ENCODE results near the gene ERMP1.

Gene ERMP1

DNA sequence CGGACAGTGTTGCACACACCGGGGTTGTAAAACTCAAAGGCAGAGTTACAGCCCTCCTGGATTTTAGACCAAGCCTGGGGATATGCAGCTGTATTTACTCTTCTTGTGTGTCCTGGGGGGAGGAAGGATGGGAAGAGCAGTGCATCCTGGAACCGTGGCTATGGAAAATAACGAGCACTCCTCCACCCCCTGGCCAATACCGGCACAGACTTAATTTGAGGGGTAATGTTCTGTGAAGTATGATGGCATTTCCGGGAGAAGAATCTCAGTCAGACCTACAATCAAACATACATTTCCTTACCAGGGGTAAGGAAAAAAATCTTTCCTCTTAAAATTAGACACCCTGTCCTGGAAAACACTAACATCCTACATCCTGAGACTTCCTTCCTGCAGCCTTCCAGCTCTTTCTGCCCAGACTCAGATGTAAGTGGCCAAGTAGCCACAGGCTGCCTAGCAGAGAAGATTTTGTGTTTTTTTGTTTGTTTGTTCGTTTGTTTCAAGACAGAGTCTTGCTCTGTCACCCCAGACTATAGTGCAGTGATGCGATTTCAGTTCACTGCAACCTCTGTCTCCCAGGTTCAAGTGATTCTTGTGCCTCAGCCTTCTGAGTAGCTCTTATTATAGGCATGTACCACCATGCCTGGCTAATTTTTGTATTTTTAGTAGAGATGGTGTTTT, 11.0 kb upstream of the ERMP1 start:
- TF ChIP-seq POLR2A (IDR thresholded peaks at IDR 0.05; ENCODE audit: low read depth, low read length) = no peak
- FAIRE-seq = no peak
- DNase-seq (ENCODE audit: insufficient read length, low spot score) = no peak

DNA sequence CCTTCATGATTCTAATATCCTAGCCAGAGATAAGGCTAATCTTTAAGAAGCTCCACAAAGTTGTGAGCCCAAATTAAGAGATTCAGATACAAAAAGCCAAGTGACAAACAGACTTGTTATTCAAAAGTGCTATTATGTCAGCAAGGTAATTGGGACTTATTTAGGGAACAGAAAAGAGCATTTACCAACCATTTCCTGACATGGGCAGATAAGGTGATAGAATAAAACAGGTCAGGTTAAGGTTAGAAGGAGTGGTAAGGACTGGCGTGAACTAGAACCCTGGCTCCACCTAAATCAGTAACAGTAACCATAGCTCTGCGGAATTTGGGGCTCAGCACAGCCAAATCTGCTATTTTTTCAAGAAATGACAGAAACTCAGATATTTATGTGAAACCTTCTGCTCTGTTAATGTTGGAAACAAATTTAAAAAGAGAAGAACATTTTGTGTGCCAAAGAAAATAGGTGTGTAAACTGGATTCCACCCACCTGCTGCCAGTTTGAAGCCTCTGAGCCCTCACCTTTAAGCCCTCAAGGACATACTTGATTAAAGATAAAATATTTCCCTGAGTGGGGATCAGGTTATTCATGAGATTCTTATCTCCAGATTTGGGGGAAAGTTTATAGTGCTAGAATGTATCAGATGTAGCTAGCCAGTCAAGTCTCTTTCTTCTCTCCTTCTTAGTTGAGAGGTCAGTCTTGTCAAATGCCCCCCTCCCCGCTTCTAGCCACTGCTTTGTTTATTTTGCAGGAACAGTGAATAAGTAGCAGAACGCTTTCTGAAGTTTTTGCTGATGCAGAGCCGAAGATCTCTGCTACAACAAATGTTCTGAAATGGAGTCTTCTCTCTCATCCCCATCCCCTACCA, 10.2 kb upstream of the ERMP1 start:
- FAIRE-seq (no peak), DNase-seq (ENCODE audit: insufficient read length, low spot score) (no peak)
- no peak for TF ChIP-seq POLR2A (IDR thresholded peaks at IDR 0.05; ENCODE audit: low read depth, low read length)

DNA sequence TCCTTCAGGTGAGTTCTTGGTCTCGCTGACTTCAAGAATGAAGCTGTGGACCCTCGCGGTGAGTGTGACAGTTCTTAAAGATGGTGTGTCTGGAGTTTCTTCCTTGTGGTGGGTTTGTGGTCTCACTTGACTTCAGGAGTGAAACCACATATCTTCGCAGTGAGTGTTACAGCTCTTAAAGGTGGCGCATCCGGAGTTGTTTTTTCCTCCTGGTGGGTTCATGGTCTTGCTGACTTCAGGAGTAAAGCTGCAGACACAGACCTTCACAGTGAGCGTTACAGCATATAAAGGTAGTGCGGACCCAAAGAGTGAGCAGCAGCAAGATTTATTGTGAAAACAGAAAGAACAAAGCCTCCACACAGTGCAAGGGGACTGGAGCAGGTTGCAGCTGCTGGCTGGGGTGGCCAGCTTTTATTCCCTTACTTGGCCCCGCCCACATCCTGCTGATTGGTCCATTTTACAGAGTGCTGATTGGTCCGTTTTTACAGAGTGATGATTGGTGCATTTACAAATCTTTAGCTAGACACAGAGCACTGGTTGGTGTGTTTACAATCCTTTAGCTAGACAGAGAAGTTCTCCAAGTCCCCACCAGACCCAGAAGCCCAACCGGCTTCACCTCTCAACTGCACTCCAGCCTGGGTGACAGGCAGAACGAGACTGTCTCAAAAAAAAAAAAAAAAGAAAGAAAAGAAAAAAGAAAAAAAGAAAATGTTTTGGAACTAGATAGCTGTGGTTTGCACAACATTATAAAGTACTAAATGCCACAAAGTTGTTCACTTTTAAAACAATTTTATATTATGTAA, 9.1 kb upstream of the ERMP1 start:
- no peak for DNase-seq (ENCODE audit: insufficient read length, low spot score)
- FAIRE-seq = no peak
- TF ChIP-seq POLR2A (IDR thresholded peaks at IDR 0.05; ENCODE audit: low read depth, low read length) = no peak

DNA sequence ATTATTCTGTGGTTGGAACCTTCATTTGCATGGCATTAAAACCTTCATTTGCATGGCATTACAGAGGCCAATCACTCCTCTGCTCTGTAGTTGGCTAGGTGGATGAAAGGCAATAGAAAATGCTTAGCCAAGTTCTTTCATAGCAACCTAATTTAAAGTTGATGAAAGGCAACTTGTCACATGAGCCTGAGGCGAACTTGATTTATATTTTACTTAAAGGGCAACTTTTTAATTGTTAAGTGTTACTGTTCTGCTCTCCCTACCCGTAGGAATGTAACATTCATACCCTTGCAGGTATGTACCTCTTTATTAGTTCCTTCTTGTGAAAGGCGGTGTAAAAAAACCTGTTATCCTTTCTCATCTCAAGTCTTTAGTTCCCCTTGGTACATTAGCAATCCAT, 7.9 kb upstream of the ERMP1 start:
- TF ChIP-seq POLR2A (IDR thresholded peaks at IDR 0.05; ENCODE audit: low read depth, low read length) = no peak
- DNase-seq (ENCODE audit: insufficient read length, low spot score) (no peak), FAIRE-seq (no peak)

DNA sequence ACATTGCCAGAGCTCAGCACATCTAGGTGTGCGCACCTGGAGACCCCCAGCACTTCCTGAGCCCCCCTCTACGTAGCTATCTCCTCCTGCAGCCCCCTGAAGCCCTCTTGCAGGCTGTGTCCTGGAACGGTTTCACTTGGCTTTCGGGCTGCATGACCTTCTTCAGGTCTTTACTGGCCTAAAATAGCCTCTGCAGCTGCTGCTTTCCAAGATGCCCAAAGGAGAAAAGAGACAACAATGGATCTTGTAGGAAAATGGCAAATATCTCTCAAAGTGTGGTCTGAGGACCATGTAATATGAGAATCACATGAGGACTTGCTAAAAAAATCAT, 6.6 kb upstream of the ERMP1 start:
- FAIRE-seq (peak; percentile 6), DNase-seq (ENCODE audit: insufficient read length, low spot score) (no peak)
- no peak for TF ChIP-seq POLR2A (IDR thresholded peaks at IDR 0.05; ENCODE audit: low read depth, low read length)

DNA sequence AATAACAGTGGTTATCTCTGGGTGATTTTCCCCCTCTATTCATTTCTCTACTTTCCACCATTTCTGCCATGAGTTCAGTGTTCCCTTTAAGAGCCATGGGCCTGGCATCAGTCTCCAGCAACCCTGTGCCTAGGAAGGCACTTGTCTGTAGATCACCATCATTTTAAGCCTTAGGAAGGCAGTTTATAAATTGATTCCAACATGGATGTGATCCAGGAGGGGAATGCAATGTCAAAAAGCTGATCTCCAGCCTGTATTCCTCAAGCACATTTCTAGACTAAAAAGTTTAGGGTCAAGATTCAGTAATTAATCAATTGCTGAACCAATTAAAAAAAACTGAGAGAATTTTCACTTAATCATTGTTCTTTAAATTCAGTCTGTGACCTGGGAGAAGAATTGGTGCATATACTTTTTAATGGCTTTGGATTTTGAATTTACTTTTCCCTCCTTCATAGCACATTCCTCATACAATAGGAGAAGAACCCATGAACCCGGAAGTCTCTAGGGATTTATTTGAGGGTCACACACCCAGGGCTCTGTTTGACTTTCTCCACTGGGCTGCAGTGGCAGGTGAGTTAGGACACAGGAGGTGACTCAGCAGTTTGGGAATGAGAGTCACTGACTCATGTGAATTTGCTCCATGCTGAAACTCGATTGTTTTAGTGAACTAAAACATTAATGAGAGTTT, 6.1 kb upstream of the ERMP1 start:
- DNase-seq (ENCODE audit: insufficient read length, low spot score) = peak; percentile 63
- FAIRE-seq = peak; percentile 95
- TF ChIP-seq POLR2A (IDR thresholded peaks at IDR 0.05; ENCODE audit: low read depth, low read length) = no peak

DNA sequence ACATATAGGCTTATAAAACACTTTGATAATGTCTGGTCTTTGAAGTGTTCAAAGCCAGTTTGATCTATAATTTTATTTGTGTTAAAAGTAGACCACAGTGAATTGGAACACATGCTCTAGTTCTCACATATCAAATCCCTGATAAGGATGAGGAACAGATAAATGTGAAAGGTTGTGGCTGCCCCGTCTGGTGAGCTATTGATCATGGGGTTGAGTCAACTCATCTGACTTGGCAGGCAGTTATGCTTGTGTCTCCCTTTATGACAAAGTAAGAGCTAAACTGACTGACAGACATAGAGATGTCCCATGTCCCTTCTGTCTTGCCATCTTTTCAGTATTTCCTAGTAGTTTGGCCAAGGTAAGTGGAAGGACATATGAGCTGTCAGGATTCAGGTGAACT, 2.9 kb upstream of the ERMP1 start:
- FAIRE-seq (no peak), DNase-seq (ENCODE audit: insufficient read length, low spot score) (no peak)
- no peak for TF ChIP-seq POLR2A (IDR thresholded peaks at IDR 0.05; ENCODE audit: low read depth, low read length)

DNA sequence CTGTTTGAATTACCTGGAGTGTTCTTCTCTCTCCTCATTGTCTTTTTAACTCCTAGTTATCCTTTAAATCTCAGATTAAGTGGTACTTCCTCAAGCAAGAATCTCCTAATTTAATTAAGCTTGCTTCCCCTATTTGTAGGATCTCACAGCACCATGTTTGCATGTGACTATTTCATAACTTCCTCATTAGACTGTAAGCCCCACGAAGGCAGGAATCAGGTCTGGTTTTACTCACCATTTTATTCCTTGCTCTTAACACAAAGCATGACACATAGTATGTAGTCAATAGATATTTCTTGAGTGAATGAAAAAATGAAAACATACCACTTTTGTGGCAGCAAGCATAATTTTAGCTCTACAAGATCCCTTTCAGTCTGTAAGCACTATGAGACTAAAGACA, 1.3 kb upstream of the ERMP1 start:
- no peak for FAIRE-seq
- no peak for DNase-seq (ENCODE audit: insufficient read length, low spot score)
- TF ChIP-seq POLR2A (IDR thresholded peaks at IDR 0.05; ENCODE audit: low read depth, low read length) = no peak

DNA sequence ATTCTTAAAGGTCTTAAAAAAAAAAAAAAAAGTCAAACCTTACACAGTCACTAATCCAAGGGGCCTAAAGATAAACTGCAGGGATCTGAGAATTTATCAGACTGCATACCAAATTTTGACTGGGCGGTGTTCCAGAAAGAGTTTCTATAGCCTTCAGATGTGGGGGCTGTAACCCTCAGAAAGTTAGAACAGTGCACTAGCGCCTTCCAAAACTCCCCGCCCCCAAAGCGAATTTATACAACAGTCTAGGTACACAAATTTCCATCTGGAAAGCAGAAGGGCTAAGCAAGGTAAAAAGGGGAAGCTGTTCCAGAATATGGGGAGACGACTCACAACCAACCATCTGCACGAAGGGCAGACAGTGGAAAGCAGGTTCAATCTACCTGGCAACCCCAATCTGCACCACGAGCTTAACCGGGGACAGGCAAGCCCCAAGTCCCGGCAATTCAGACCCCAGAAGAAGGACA, 813 bp downstream of the ERMP1 start:
- no peak for TF ChIP-seq POLR2A (IDR thresholded peaks at IDR 0.05; ENCODE audit: low read depth, low read length)
- DNase-seq (ENCODE audit: insufficient read length, low spot score) (no peak), FAIRE-seq (no peak)

DNA sequence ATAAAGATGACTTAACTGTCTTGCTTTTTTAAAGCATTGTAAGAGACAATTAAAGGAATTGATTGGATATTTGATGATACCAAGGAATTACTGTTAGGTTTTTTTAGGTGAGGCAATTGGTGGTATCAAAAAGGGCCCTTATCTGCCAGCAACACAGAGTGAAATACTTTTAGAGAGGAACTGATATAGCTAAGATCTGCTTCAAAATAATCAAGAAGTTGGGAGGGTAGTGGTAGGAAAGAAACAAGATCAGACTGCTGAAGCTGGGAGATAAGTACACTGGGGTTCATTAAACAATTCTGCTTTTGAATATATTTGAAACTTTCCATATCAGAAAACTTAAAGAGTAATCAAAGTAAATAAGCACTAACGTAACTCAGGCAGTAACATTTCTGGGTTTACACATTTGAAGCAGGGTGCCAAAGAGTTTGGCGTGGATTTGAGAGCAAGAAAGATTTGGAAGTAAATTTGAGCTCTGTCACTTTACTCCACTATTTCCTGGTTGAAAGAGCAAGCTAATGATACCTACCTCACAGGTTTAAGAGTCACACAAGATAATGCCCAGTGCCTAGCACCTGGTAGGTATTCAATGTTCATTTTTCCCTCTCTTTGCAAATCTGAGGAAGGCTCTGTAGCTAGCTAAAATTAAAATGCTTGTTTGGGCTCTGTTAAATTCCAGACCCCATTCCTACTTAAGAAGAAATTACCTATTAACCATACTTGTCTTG, 6.9 kb downstream of the ERMP1 start:
- FAIRE-seq = no peak
- no peak for DNase-seq (ENCODE audit: insufficient read length, low spot score)
- no peak for TF ChIP-seq POLR2A (IDR thresholded peaks at IDR 0.05; ENCODE audit: low read depth, low read length)

DNA sequence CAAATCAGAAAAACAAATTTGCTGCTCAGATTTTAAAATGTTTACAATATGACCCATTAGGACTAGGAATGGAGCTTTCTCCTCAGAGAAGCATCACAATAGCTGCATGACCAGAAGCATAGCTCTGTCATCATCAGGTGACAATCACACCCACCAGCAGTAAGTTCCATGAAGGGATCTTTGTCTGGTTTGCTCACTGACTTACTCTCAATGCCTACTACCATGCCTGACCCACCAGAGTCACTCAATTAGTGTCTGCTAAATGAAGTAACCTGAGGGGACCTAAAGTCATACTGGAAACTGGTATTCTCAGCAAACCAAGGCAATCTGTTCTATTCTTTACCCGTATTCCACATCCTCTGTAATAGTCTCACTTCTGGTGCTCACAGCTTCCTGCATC, 7.7 kb downstream of the ERMP1 start:
- TF ChIP-seq POLR2A (IDR thresholded peaks at IDR 0.05; ENCODE audit: low read depth, low read length) = no peak
- no peak for DNase-seq (ENCODE audit: insufficient read length, low spot score)
- FAIRE-seq = no peak

DNA sequence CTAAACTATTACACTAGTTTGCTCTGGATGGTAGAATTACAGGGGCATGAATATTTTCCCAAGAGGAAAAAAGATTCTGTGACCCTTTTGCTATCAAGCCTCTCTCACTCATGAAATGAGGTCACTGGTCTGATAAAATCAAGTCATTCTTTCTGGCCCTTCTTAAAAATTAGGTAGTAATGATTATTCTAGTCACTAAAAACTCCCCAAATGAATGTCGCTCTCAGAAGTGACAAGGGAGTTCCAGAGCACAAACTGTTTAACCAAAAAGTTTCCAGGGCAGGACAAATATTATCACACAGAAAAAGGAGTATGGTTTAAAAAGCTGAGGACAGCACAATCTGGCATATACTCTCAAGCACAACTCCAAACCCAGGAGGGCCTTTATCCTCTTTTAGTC, 12.5 kb downstream of the ERMP1 start:
- TF ChIP-seq POLR2A (IDR thresholded peaks at IDR 0.05; ENCODE audit: low read depth, low read length) = no peak
- FAIRE-seq = no peak
- DNase-seq (ENCODE audit: insufficient read length, low spot score) = no peak

DNA sequence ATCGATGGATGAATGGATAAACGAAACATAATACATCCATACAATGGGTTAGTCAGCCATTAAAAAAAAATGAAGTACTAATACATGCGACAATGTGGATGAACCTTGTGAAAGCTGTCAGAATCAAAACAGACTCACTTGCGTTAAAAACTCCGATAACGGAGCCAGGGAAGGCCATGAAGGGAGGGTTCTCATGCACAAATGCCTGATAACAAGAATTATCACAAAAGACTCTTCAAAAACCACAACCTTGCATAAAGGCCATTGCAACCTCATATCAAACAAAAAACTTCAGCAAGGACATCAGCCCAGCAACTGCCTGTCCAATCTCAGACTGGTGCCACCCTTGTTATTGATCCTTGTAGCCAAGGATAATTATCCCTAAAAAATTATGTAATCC, 13.7 kb downstream of the ERMP1 start:
- FAIRE-seq (peak; percentile 6), DNase-seq (ENCODE audit: insufficient read length, low spot score) (no peak)
- no peak for TF ChIP-seq POLR2A (IDR thresholded peaks at IDR 0.05; ENCODE audit: low read depth, low read length)
